Hepatocyte (in vitro differentiated cells): ENCODE data around the gene DHRS7B. TPM values are rescaled to one million over a fixed set of nuclear protein-coding genes. Genes with fewer than 3 reads are reported as not detected.
A peak's percentile ranks its signal among the peaks of the same experiment; 100 is the strongest.

Experiments
- DNase-seq: peaks from one replicate; pipeline ENCODE4 v3.0.0-alpha.2; 2016; ENCODE audit warnings: low spot score
- H2AFZ ChIP-seq: fragments of 200-600 bp; sonication (generic); 2 replicates; pipeline ENCODE4 v1.6.0; 2016; ENCODE audit warnings: antibody characterized with exemption, mild to moderate bottlenecking
- H3K27ac ChIP-seq: fragments of 200-600 bp; sonication (generic); 2 replicates; pipeline ENCODE4 v1.5.1; 2016; ENCODE audit warnings: mild to moderate bottlenecking
- H3K27me3 ChIP-seq: fragments of 200-600 bp; sonication (generic); 2 replicates; pipeline ENCODE4 v1.6.1; 2016
- H3K36me3 ChIP-seq: fragments of 200-600 bp; sonication (generic); replicated peaks from 2 replicates; pipeline ENCODE4 v1.5.1; 2016; ENCODE audit warnings: low read depth; ENCODE audit not compliant: insufficient read depth
- H3K4me1 ChIP-seq: fragments of 200-600 bp; sonication (generic); 2 replicates; pipeline ENCODE4 v1.5.1; 2016; ENCODE audit warnings: mild to moderate bottlenecking, moderate library complexity; ENCODE audit not compliant: insufficient read depth
- H3K4me2 ChIP-seq: fragments of 200-600 bp; sonication (generic); 2 replicates; pipeline ENCODE4 v1.6.0; 2016
- H3K4me3 ChIP-seq: fragments of 200-600 bp; sonication (generic); 2 replicates; pipeline ENCODE4 v1.5.1; 2016; ENCODE audit warnings: mild to moderate bottlenecking
- H3K79me2 ChIP-seq: fragments of 200-600 bp; sonication (generic); 2 replicates; pipeline ENCODE4 v1.6.0; 2017; ENCODE audit warnings: mild to moderate bottlenecking
- H3K9me2 ChIP-seq: fragments of 200-600 bp; sonication (generic); replicated peaks from 2 replicates; pipeline ENCODE4 v1.6.0; 2017; ENCODE audit warnings: mild to moderate bottlenecking; ENCODE audit not compliant: insufficient read depth
- H3K9me3 ChIP-seq: fragments of 200-600 bp; sonication (generic); 2 replicates; pipeline ENCODE4 v1.5.1; 2016; ENCODE audit warnings: low read depth, mild to moderate bottlenecking
- H4K20me1 ChIP-seq: fragments of 200-600 bp; sonication (generic); 2 replicates; pipeline ENCODE4 v1.6.0; 2016; ENCODE audit warnings: mild to moderate bottlenecking; ENCODE audit not compliant: insufficient read depth, poor library complexity, severe bottlenecking
- CTCF ChIP-seq: fragments of 200-600 bp; sonication (generic); IDR thresholded peaks from 2 replicates; pipeline ENCODE4 v1.5.1; 2016; ENCODE audit warnings: antibody characterized with exemption, mild to moderate bottlenecking; ENCODE audit not compliant: poor library complexity
- EZH2 ChIP-seq: fragments of 200-600 bp; sonication (generic); IDR thresholded peaks from 2 replicates; pipeline ENCODE4 v1.6.1; 2016; ENCODE audit warnings: antibody characterized with exemption, mild to moderate bottlenecking, borderline replicate concordance
- EZH2phosphoT487 ChIP-seq: fragments of 200-600 bp; sonication (generic); IDR thresholded peaks from one replicate; pipeline ENCODE4 v1.6.1; 2018; ENCODE audit warnings: antibody characterized with exemption, mild to moderate bottlenecking, low read depth, moderate library complexity; ENCODE audit not compliant: unreplicated experiment, severe bottlenecking
- WGBS: methylation state at CpG from one replicate; pipeline ENCODE4 v1.1.6; 2016; ENCODE audit warnings: low lambda C conversion rate; ENCODE audit errors: missing lambda C conversion rate; 5-methylcytosine and 5-hydroxymethylcytosine counted together
- polyA plus RNA-seq: library from polyadenylated mRNA; unstranded; fragments of >200 nt; fragmentation: Nextera tagmentation; extraction: Ambion mirVana; gene quantifications from 2 replicates; pipeline ENCODE4 v1.2.1, GENCODE V29; 2016
- total RNA-seq: library from RNA; depleted of rRNA; stranded (reverse); fragments of >200 nt; gene quantifications from 2 replicates; pipeline ENCODE4 v1.2.3, GENCODE V29; 2014

The DHRS7B gene
- total and polyA plus RNA-seq, 2 experiments from 2014 or later: 34.6 to 46.2 TPM

GRCh38 chr17:21162394-21162775 is 35.6 kb downstream of the DHRS7B start:
- peak overlapping the region; percentile 8 for H3K27ac ChIP-seq
- peaks cover 7% of the 10 kb centered on the region for H3K79me2 ChIP-seq
- no peak overlapping the region for H3K4me3 ChIP-seq
- no peaks in the 10 kb centered on the region for H3K27me3 ChIP-seq
- H2AFZ ChIP-seq: no peak overlapping the region
- TF ChIP-seq EZH2phosphoT487: no peak
- TF ChIP-seq EZH2: no peak
- no peak for TF ChIP-seq CTCF
- H3K36me3 ChIP-seq: no peaks in the 10 kb centered on the region
- no peaks in the 10 kb centered on the region for H3K9me2 ChIP-seq
- H3K4me2 ChIP-seq: no peak overlapping the region
- DNase-seq: no peak
- H4K20me1 ChIP-seq: no peaks in the 10 kb centered on the region
- 69% methylated on average over 2 of the region's 2 CpGs for WGBS
- H3K4me1 ChIP-seq: no peaks in the 10 kb centered on the region
- H3K9me3 ChIP-seq: no peaks in the 10 kb centered on the region

- DNase-seq: no peak
- no peaks in the 10 kb centered on the region for H3K9me2 ChIP-seq
- no peaks in the 10 kb centered on the region for H4K20me1 ChIP-seq
- no peaks in the 10 kb centered on the region for H3K4me1 ChIP-seq
- H3K27ac ChIP-seq: no peak overlapping the region
- no peaks in the 10 kb centered on the region for H3K36me3 ChIP-seq
- H3K4me2 ChIP-seq: no peak overlapping the region
- no peak overlapping the region for H2AFZ ChIP-seq
- H3K79me2 ChIP-seq: peaks cover 7% of the 10 kb centered on the region
- H3K9me3 ChIP-seq: no peaks in the 10 kb centered on the region
- WGBS: 91% methylated on average over 4 of the region's 6 CpGs
- no peaks in the 10 kb centered on the region for H3K27me3 ChIP-seq
- TF ChIP-seq EZH2: no peak
- TF ChIP-seq EZH2phosphoT487: no peak
- TF ChIP-seq CTCF: no peak
- no peak overlapping the region for H3K4me3 ChIP-seq
Measured at GRCh38 chr17:21163101-21163500, 36.3 kb downstream of the DHRS7B start.

DNA sequence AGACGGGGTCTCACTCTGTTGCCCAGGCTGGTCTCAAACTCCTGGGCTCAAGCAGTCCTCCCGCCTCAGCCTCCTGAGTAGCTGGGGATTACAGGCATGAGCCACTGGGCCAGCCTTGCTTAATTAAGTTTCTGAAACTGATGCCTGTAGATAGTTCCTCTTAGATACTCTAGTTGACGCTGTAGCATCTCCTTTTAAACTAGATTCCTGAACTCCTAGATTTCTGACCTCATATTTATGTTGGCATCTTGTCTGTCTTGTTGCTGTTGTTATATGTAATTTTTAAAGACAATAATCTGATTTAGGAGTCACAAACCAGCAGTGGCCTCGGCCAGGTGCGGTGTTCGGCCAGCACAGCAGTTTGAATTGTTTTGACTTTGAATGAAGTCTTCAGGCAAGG is 37.5 kb downstream of the DHRS7B start:
- no peaks in the 10 kb centered on the region for H3K9me2 ChIP-seq
- no peaks in the 10 kb centered on the region for H3K9me3 ChIP-seq
- no peaks in the 10 kb centered on the region for H4K20me1 ChIP-seq
- no peak overlapping the region for H3K27ac ChIP-seq
- no peaks in the 10 kb centered on the region for H3K4me1 ChIP-seq
- no peak overlapping the region for H3K4me3 ChIP-seq
- no peak for TF ChIP-seq EZH2phosphoT487
- no peak for TF ChIP-seq CTCF
- H3K79me2 ChIP-seq: peaks cover 10% of the 10 kb centered on the region
- DNase-seq: no peak
- no peaks in the 10 kb centered on the region for H3K36me3 ChIP-seq
- 89% methylated on average over 6 of the region's 6 CpGs for WGBS
- H2AFZ ChIP-seq: no peak overlapping the region
- no peaks in the 10 kb centered on the region for H3K27me3 ChIP-seq
- H3K4me2 ChIP-seq: no peak overlapping the region

GRCh38 chr17:21164620-21165019 is 37.9 kb downstream of the DHRS7B start:
- no peak for TF ChIP-seq EZH2phosphoT487
- no peaks in the 10 kb centered on the region for H3K4me1 ChIP-seq
- WGBS: 94% methylated on average over 5 of the region's 5 CpGs
- no peaks in the 10 kb centered on the region for H4K20me1 ChIP-seq
- H3K9me3 ChIP-seq: no peaks in the 10 kb centered on the region
- no peak for DNase-seq
- H3K9me2 ChIP-seq: no peaks in the 10 kb centered on the region
- no peaks in the 10 kb centered on the region for H3K36me3 ChIP-seq
- H3K79me2 ChIP-seq: peaks cover 10% of the 10 kb centered on the region
- H2AFZ ChIP-seq: no peak overlapping the region
- H3K4me2 ChIP-seq: no peak overlapping the region
- H3K27me3 ChIP-seq: no peaks in the 10 kb centered on the region
- no peak overlapping the region for H3K27ac ChIP-seq
- no peak overlapping the region for H3K4me3 ChIP-seq
